HCT116 (cell line): Measurements from ENCODE around the gene SLC25A13.

Experiments
- ATF3 ChIP-seq: IDR thresholded peaks from 2 replicates; pipeline ENCODE4 v1.6.1; 2012
- CEBPB ChIP-seq: IDR thresholded peaks from 2 replicates; pipeline ENCODE4 v1.6.1; 2012; ENCODE audit warnings: low read depth
- CTCF ChIP-seq, 3 experiments: fragments of 200-600 bp in 1 of 3; sonication (generic) in 1 of 3; IDR thresholded peaks in 2 of 3; conservative IDR thresholded peaks in 1 of 3; 2 replicates each; pipeline ENCODE4 v1.5.1; 2012 to 2017; ENCODE audit warnings: low read depth in 2 of 3, low read length in 2 of 3, antibody characterized with exemption in 1 of 3, borderline replicate concordance in 1 of 3, control low read depth in 1 of 3, mild to moderate bottlenecking in 1 of 3, mixed read lengths in 1 of 3, mixed run types in 1 of 3, moderate library complexity in 1 of 3; ENCODE audit not compliant: insufficient read depth in 1 of 3
- EZH2 ChIP-seq: fragments of 200-600 bp; sonication (generic); IDR thresholded peaks from 2 replicates; pipeline ENCODE4 v1.6.1; 2017; ENCODE audit warnings: antibody characterized with exemption, mixed run types
- EZH2phosphoT487 ChIP-seq: fragments of 200-600 bp; IDR thresholded peaks from 2 replicates; pipeline ENCODE4 v1.6.1; 2018; ENCODE audit warnings: antibody characterized with exemption, borderline replicate concordance
- JUND ChIP-seq: IDR thresholded peaks from 2 replicates; pipeline ENCODE4 v1.6.1; 2012
- MAX ChIP-seq: IDR thresholded peaks from 2 replicates; pipeline ENCODE4 v1.6.1; 2012
- POLR2A ChIP-seq: IDR thresholded peaks from 2 replicates; pipeline ENCODE4 v1.7.0; 2011; ENCODE audit warnings: borderline replicate concordance; ENCODE audit not compliant: insufficient read depth, insufficient read length; ENCODE audit errors: extremely low read depth
- POLR2AphosphoS5 ChIP-seq: IDR thresholded peaks from 2 replicates; pipeline ENCODE4 v1.6.1; 2011; ENCODE audit warnings: mild to moderate bottlenecking, low read depth, low read length, moderate library complexity
- RAD21 ChIP-seq: IDR thresholded peaks from 2 replicates; pipeline ENCODE4 v1.6.1; 2012; ENCODE audit warnings: low read depth, mild to moderate bottlenecking
- REST ChIP-seq: IDR thresholded peaks from 2 replicates; pipeline ENCODE4 v1.6.1; 2012; ENCODE audit warnings: low read depth
- SP1 ChIP-seq: IDR thresholded peaks from 2 replicates; pipeline ENCODE4 v1.6.1; 2012; ENCODE audit warnings: low read depth
- SRF ChIP-seq: IDR thresholded peaks from 2 replicates; pipeline ENCODE4 v1.6.1; 2012; ENCODE audit warnings: low read depth
- ZFX ChIP-seq: fragments of 450-650 bp; IDR thresholded peaks from 2 replicates; pipeline ENCODE4 v1.6.1; 2017

GRCh38 chr7:96277921-96278320, 44.0 kb downstream of the SLC25A13 start:
- no peak for TF ChIP-seq EZH2
- no peak for TF ChIP-seq EZH2phosphoT487
- no peak for TF ChIP-seq POLR2A
- TF ChIP-seq CTCF (IDR thresholded peaks at IDR 0.05 in 2 of 3, conservative IDR thresholded peaks at IDR 0.05 in 1 of 3; ENCODE audit: borderline replicate concordance in 1 of 3, insufficient read depth in 1 of 3, low read depth in 2 of 3, low read length in 2 of 3): no peak
- no peak for TF ChIP-seq CEBPB
- no peak for TF ChIP-seq SP1
- TF ChIP-seq ATF3: no peak
- TF ChIP-seq REST: no peak
- no peak for TF ChIP-seq POLR2AphosphoS5
- TF ChIP-seq ZFX: no peak
- no peak for TF ChIP-seq SRF
- no peak for TF ChIP-seq MAX
- no peak for TF ChIP-seq JUND
- no peak for TF ChIP-seq RAD21
